CD4-positive, alpha-beta T cell treated with Interleukin-10 for 1 hour (primary cell): Measurements from ENCODE around the gene PPM1L.
A peak's percentile ranks its signal among the peaks of the same experiment; 100 is the strongest.

Source experiments
- DNase-seq: peaks from one replicate; pipeline ENCODE4 v3.0.0-alpha.2; 2020

The PPM1L gene

GRCh38 chr3:161051856-161052255, 295.8 kb downstream of the PPM1L start:
- no peak for DNase-seq

- no peak for DNase-seq
Observed at GRCh38 chr3:161054860-161055604, 299.0 kb downstream of the PPM1L start.

GRCh38 chr3:161064413-161064812, 308.4 kb downstream of the PPM1L start:
- DNase-seq: no peak

- no peak for DNase-seq
Observed at GRCh38 chr3:161066930-161067329, 310.9 kb downstream of the PPM1L start.

GRCh38 chr3:161067335-161067734, 311.3 kb downstream of the PPM1L start:
- no peak for DNase-seq

GRCh38 chr3:161069511-161070251, 313.6 kb downstream of the PPM1L start:
- DNase-seq: no peak

GRCh38 chr3:161070252-161070930, 314.4 kb downstream of the PPM1L start:
- DNase-seq: no peak

- DNase-seq: no peak
Observed at GRCh38 chr3:161070980-161071663, 315.1 kb downstream of the PPM1L start.

GRCh38 chr3:161072211-161072621, 316.2 kb downstream of the PPM1L start:
- DNase-seq: no peak

- DNase-seq: no peak
Observed at GRCh38 chr3:161072751-161073150, 316.7 kb downstream of the PPM1L start.

- no peak for DNase-seq
Observed at GRCh38 chr3:161073181-161073580, 317.1 kb downstream of the PPM1L start.

- DNase-seq: no peak
Observed at GRCh38 chr3:161081633-161082032, 325.6 kb downstream of the PPM1L start.

- no peak for DNase-seq
Observed at GRCh38 chr3:161082063-161082462, 326.0 kb downstream of the PPM1L start.

GRCh38 chr3:161083131-161083530, 327.1 kb downstream of the PPM1L start:
- DNase-seq: no peak

- no peak for DNase-seq
Observed at GRCh38 chr3:161084277-161084676, 328.2 kb downstream of the PPM1L start.

- no peak for DNase-seq
Observed at GRCh38 chr3:161093895-161094294, 337.9 kb downstream of the PPM1L start.

- peak; percentile 13 for DNase-seq
Observed at GRCh38 chr3:161096771-161097367, 340.8 kb downstream of the PPM1L start.

- no peak for DNase-seq
Observed at GRCh38 chr3:161100994-161101393, 345.0 kb downstream of the PPM1L start.

- no peak for DNase-seq
Observed at GRCh38 chr3:161101609-161102008, 345.6 kb downstream of the PPM1L start.

GRCh38 chr3:161103776-161104385, 347.9 kb downstream of the PPM1L start:
- DNase-seq: no peak

GRCh38 chr3:161104561-161105551, 348.8 kb downstream of the PPM1L start, which contains the start of gene B3GALNT1:
Gene B3GALNT1 (minus strand): TSS chr3:161105349. CDS start chr3:161086754, 18,595 bp downstream.
- no peak for DNase-seq
